GM12878 (cell line): ENCODE measurements around the gene ARAP1. TPM values are rescaled to one million over a fixed set of nuclear protein-coding genes. Genes with fewer than 3 reads are reported as not detected.

Source experiments
- ATAC-seq: fragments of 200-7000 bp; cut with Tn5 transposase; 3 replicates; pipeline ENCODE4 v1.9.1; 2020; ENCODE audit warnings: mild to moderate bottlenecking, moderate library complexity
- BruUV-seq: library from RNA; stranded (reverse); fragments of 400-500 nt; replicated peaks from 2 replicates; lab custom pipeline; 2021; lab: Mats Ljungman, UMichigan
- CTCF ChIA-PET: fragments of 300-600 bp; sonication (Branson Sonifier 250); formaldehyde crosslinking; extraction: SDS; loops from one replicate; lab custom pipeline; 2021; ENCODE audit warnings: inconsistent platforms; lab: Yijun Ruan, JAX
- POLR2A ChIA-PET: fragments of 350-600 bp; formaldehyde crosslinking; extraction: SDS; loops from one replicate; lab custom pipeline; 2021; ENCODE audit warnings: inconsistent platforms; lab: Charles Lee
- RAD21 ChIA-PET: fragments of 300-600 bp; sonication (Branson Sonifier 250); formaldehyde crosslinking; loops from one replicate; lab custom pipeline; 2023; ENCODE audit warnings: antibody characterized with exemption; ENCODE audit not compliant: unreplicated experiment; lab: Charles Lee
- SMC1A ChIA-PET: fragments of 300-600 bp; sonication (Branson Sonifier 250); formaldehyde crosslinking; loops from one replicate; lab custom pipeline; 2023; ENCODE audit not compliant: unreplicated experiment, uncharacterized antibody; lab: Charles Lee
- DNase-seq: peaks from one replicate; pipeline ENCODE4 v3.0.0-alpha.2; 2011; ENCODE audit warnings: low read depth, low spot score
- FAIRE-seq: peaks from 3 replicates; lab custom pipeline; 2011; peaks lifted over from hg19 to GRCh38; lab: Jason Lieb, UNC
- H2AFZ ChIP-seq: 2 replicates; pipeline ENCODE4 v1.6.0; 2011; ENCODE audit warnings: low read depth, low read length, control low read depth; ENCODE audit not compliant: control insufficient read depth
- H3K27ac ChIP-seq: 2 replicates; pipeline ENCODE4 v1.5.1; 2011; ENCODE audit warnings: control low read depth; ENCODE audit not compliant: control insufficient read depth, insufficient read depth
- H3K27me3 ChIP-seq, 2 experiments: replicated peaks in 1 of 2; 2 replicates each; pipeline versions ENCODE4 v1.6.0 to v1.6.1; 2011; ENCODE audit warnings: low read length in 1 of 2; ENCODE audit not compliant: control insufficient read depth in 2 of 2, insufficient read depth in 2 of 2
- H3K36me3 ChIP-seq, 2 experiments: 2 replicates each; pipeline ENCODE4 v1.5.1; 2011; ENCODE audit warnings: low read length in 1 of 2; ENCODE audit not compliant: control insufficient read depth in 2 of 2, insufficient read depth in 2 of 2
- H3K4me1 ChIP-seq: 2 replicates; pipeline ENCODE4 v1.6.1; 2011; ENCODE audit warnings: mild to moderate bottlenecking, low read length, moderate library complexity, mixed read lengths; ENCODE audit not compliant: control insufficient read depth, insufficient read depth
- H3K4me2 ChIP-seq: 2 replicates; pipeline ENCODE4 v1.6.0; 2011; ENCODE audit warnings: control low read depth; ENCODE audit not compliant: control insufficient read depth, insufficient read depth
- H3K4me3 ChIP-seq: fragments of 200-600 bp; sonication (generic); 2 replicates; pipeline ENCODE4 v1.5.1; 2016
- H3K79me2 ChIP-seq: 2 replicates; pipeline ENCODE4 v1.6.0; 2011; ENCODE audit warnings: low read length; ENCODE audit not compliant: control insufficient read depth, insufficient read depth
- H3K9ac ChIP-seq: 2 replicates; pipeline ENCODE4 v1.8.0; 2011; ENCODE audit warnings: low read length, control low read depth, mixed read lengths; ENCODE audit not compliant: control insufficient read depth, insufficient read depth
- H3K9me3 ChIP-seq: replicated peaks from 3 replicates; pipeline ENCODE4 v1.5.1; 2011; ENCODE audit warnings: mild to moderate bottlenecking, low read length; ENCODE audit not compliant: control insufficient read depth, insufficient read depth
- H4K20me1 ChIP-seq: 2 replicates; pipeline ENCODE4 v1.6.0; 2011; ENCODE audit not compliant: control insufficient read depth, insufficient read depth
- BHLHE40 ChIP-seq, 2 experiments: fragments of 450-650 bp in 1 of 2; IDR thresholded peaks; 2 replicates each; pipeline ENCODE4 v1.6.1; 2011 to 2017; ENCODE audit warnings: low read depth in 2 of 2, borderline replicate concordance in 1 of 2, improper control_type of control experiment in 1 of 2, low read length in 1 of 2, mild to moderate bottlenecking in 1 of 2
- CEBPB ChIP-seq, 2 experiments: fragments of 150-350 bp in 1 of 2; IDR thresholded peaks; 2 replicates each; pipeline ENCODE4 v1.6.1; 2012 to 2014; ENCODE audit warnings: low read depth in 2 of 2, low read length in 2 of 2, borderline replicate concordance in 1 of 2, inconsistent platforms in 1 of 2
- FOS ChIP-seq: IDR thresholded peaks from 3 replicates; pipeline ENCODE4 v1.6.1; 2011; ENCODE audit warnings: borderline replicate concordance; ENCODE audit not compliant: insufficient read length; ENCODE audit errors: extremely low read depth
- HDAC6 ChIP-seq: fragments of 200-600 bp; sonication (generic); IDR thresholded peaks from one replicate; pipeline ENCODE4 v1.8.0; 2017; ENCODE audit warnings: antibody characterized with exemption; ENCODE audit not compliant: unreplicated experiment
- JUNB ChIP-seq: IDR thresholded peaks from 2 replicates; pipeline ENCODE4 v1.6.1; 2016; ENCODE audit warnings: antibody characterized with exemption, mild to moderate bottlenecking
- MYB ChIP-seq: fragments of 150-350 bp; IDR thresholded peaks from 2 replicates; pipeline ENCODE4 v1.6.1; 2014; ENCODE audit warnings: mild to moderate bottlenecking, low read depth, low read length, borderline replicate concordance
- RBBP5 ChIP-seq: fragments of 200-600 bp; sonication (generic); conservative IDR thresholded peaks from 2 replicates; pipeline ENCODE4 v1.6.1; 2016
- SREBF2 ChIP-seq: IDR thresholded peaks from 2 replicates; pipeline ENCODE4 v1.6.1; 2012; ENCODE audit warnings: mild to moderate bottlenecking, low read length
- WGBS: methylation state at CpG from one replicate; pipeline ENCODE4 v1.1.6; 2016; ENCODE audit warnings: low lambda C conversion rate; ENCODE audit not compliant: insufficient replicate concordance, insufficient coverage; ENCODE audit errors: missing lambda C conversion rate; 5-methylcytosine and 5-hydroxymethylcytosine counted together
- in situ Hi-C: fragments of 300-500 bp; cut with MboI; formaldehyde crosslinking; loops from 9 replicates; pipeline ENCODE4 v1.14.3; 2018; ENCODE audit warnings: mixed read lengths
- intact Hi-C: fragments of 100-400 bp; cut with micrococcal nuclease; formaldehyde crosslinking; loops from one replicate; pipeline ENCODE4 v1.14.2; 2022; ENCODE audit not compliant: unreplicated experiment
- polyA plus RNA-seq, 11 experiments: library from polyadenylated mRNA; depleted of rRNA in 4 of 11; unstranded in 6 of 11; stranded (reverse) in 5 of 11; fragments of >200 nt; fragmentation: Nextera tagmentation in 4 of 11; fragmentation: Illumina TruSeq in 1 of 11; extraction: Ambion mirVana in 4 of 11; extraction: Trizol in 1 of 11; gene quantifications; 1 replicate in 1 of 11; 2 replicates in 10 of 11; pipeline versions ENCODE4 v1.2.1 to v1.2.3, GENCODE V29; 2011 to 2016; ENCODE audit warnings: inconsistent platforms in 2 of 11, missing spikeins in 2 of 11, low read depth in 1 of 11
- total RNA-seq, 4 experiments: library from RNA; depleted of rRNA in 3 of 4; stranded (reverse); fragments of >200 nt in 3 of 4; fragmentation: Illumina TruSeq in 1 of 4; extraction: Trizol in 1 of 4; gene quantifications; 2 replicates each; pipeline versions ENCODE4 v1.2.1 to v1.2.3, GENCODE V29; 2013 to 2021
- TF ChIP-seq, protein P1 (sequence below): IDR thresholded peaks from 2 replicates; pipeline ENCODE4 v1.6.1; 2011; ENCODE audit warnings: low read depth, low read length, improper control_type of control experiment, borderline replicate concordance
- TF ChIP-seq, protein P2 (sequence below): fragments of 450-650 bp; IDR thresholded peaks from 2 replicates; pipeline ENCODE4 v1.6.1; 2018; ENCODE audit warnings: borderline replicate concordance, mild to moderate bottlenecking; ENCODE audit not compliant: partially characterized antibody
- TF ChIP-seq, protein P3 (sequence below): fragments of 450-650 bp; IDR thresholded peaks from 2 replicates; pipeline ENCODE4 v1.6.1; 2017; ENCODE audit warnings: antibody characterized with exemption, mild to moderate bottlenecking, moderate library complexity
- TF ChIP-seq, protein P4 (sequence below): IDR thresholded peaks from 2 replicates; pipeline ENCODE4 v1.6.1; 2012; ENCODE audit warnings: low read depth, low read length, improper control_type of control experiment

The ARAP1 gene
- total and polyA plus RNA-seq, 10 of the 15 experiments (the other 5 are each of a cell fraction or from before 2014, with no cell fraction given): 0.55 to 102 (median 51.0) TPM

DNA sequence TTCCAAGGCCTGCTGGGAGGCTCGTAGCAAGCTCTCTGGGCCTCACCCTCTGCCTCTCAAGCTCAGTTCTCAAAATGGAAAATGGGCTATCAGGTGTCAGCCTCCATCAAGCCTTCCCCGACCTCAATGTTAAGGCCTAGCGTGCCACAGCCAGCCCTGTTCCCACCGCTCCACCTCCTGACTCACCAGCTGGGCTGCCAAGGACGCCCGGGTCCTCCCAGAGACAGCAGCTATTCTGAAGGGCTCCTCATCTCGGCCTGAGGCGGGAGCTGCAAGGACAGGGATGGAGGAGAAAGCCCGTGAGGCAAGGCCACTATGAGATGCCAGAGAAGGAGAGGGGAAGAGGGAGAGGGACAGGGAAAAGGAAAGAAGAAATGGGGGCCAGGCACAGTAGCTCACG, 19.9 kb downstream of the ARAP1 start:
- no peak for ATAC-seq
- SMC1A ChIA-PET: interaction anchor here (1.3 to 12.0 kb wide), 4 partner anchors 7 to 413 kb away, joined by 4 to 185 read pairs (median 23); partner anchors contain the start of gene STARD10
- H3K27me3 ChIP-seq: no peaks in the 10 kb centered on the region
- peaks cover 2 to 15% of the 10 kb centered on the region in 2 experiments; a peak in 3 of 4 replicates for H3K36me3 ChIP-seq
- no peak for TF ChIP-seq JUNB
- TF ChIP-seq HDAC6: no peak
- no peak for TF ChIP-seq MYB
- TF ChIP-seq SREBF2: no peak
- TF ChIP-seq, protein P1, sequence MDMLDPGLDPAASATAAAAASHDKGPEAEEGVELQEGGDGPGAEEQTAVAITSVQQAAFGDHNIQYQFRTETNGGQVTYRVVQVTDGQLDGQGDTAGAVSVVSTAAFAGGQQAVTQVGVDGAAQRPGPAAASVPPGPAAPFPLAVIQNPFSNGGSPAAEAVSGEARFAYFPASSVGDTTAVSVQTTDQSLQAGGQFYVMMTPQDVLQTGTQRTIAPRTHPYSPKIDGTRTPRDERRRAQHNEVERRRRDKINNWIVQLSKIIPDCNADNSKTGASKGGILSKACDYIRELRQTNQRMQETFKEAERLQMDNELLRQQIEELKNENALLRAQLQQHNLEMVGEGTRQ: no peak
- TF ChIP-seq RBBP5: no peak
- TF ChIP-seq, protein P2, sequence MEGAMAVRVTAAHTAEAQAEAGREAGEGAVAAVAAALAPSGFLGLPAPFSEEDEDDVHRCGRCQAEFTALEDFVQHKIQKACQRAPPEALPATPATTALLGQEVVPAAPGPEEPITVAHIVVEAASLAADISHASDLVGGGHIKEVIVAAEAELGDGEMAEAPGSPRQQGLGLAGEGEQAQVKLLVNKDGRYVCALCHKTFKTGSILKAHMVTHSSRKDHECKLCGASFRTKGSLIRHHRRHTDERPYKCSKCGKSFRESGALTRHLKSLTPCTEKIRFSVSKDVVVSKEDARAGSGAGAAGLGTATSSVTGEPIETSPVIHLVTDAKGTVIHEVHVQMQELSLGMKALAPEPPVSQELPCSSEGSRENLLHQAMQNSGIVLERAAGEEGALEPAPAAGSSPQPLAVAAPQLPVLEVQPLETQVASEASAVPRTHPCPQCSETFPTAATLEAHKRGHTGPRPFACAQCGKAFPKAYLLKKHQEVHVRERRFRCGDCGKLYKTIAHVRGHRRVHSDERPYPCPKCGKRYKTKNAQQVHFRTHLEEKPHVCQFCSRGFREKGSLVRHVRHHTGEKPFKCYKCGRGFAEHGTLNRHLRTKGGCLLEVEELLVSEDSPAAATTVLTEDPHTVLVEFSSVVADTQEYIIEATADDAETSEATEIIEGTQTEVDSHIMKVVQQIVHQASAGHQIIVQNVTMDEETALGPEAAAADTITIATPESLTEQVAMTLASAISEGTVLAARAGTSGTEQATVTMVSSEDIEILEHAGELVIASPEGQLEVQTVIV: no peak
- TF ChIP-seq, protein P3, sequence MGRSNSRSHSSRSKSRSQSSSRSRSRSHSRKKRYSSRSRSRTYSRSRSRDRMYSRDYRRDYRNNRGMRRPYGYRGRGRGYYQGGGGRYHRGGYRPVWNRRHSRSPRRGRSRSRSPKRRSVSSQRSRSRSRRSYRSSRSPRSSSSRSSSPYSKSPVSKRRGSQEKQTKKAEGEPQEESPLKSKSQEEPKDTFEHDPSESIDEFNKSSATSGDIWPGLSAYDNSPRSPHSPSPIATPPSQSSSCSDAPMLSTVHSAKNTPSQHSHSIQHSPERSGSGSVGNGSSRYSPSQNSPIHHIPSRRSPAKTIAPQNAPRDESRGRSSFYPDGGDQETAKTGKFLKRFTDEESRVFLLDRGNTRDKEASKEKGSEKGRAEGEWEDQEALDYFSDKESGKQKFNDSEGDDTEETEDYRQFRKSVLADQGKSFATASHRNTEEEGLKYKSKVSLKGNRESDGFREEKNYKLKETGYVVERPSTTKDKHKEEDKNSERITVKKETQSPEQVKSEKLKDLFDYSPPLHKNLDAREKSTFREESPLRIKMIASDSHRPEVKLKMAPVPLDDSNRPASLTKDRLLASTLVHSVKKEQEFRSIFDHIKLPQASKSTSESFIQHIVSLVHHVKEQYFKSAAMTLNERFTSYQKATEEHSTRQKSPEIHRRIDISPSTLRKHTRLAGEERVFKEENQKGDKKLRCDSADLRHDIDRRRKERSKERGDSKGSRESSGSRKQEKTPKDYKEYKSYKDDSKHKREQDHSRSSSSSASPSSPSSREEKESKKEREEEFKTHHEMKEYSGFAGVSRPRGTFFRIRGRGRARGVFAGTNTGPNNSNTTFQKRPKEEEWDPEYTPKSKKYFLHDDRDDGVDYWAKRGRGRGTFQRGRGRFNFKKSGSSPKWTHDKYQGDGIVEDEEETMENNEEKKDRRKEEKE: no peak
- no peak for TF ChIP-seq FOS
- TF ChIP-seq, protein P4, sequence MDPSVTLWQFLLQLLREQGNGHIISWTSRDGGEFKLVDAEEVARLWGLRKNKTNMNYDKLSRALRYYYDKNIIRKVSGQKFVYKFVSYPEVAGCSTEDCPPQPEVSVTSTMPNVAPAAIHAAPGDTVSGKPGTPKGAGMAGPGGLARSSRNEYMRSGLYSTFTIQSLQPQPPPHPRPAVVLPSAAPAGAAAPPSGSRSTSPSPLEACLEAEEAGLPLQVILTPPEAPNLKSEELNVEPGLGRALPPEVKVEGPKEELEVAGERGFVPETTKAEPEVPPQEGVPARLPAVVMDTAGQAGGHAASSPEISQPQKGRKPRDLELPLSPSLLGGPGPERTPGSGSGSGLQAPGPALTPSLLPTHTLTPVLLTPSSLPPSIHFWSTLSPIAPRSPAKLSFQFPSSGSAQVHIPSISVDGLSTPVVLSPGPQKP: no peak
- no peak for TF ChIP-seq BHLHE40 (IDR thresholded peaks at IDR 0.05; ENCODE audit: borderline replicate concordance in 1 of 2, low read depth in 2 of 2, low read length in 1 of 2)
- TF ChIP-seq CEBPB (IDR thresholded peaks at IDR 0.05; ENCODE audit: borderline replicate concordance in 1 of 2, low read depth in 2 of 2, low read length in 2 of 2): no peak
- TF ChIP-seq, all 136 proteins: peak for 0
- H3K4me1 ChIP-seq: peaks cover 12% of the 10 kb centered on the region
- no TSS peak for BruUV-seq
- H3K9ac ChIP-seq: no peak overlapping the region
- no peak overlapping the region for H3K4me3 ChIP-seq
- H3K79me2 ChIP-seq: peaks cover 34% of the 10 kb centered on the region
- no peak overlapping the region for H3K27ac ChIP-seq
- ChIA-PET CTCF (interaction anchor here (1.1 to 18.4 kb wide), 4 partner anchors 18 to 410 kb away, joined by 3 to 469 read pairs (median 78); partner anchors contain the start of genes ATG16L2 and STARD10), RAD21 (interaction anchor here (1.0 to 13.9 kb wide), 2 partner anchors 58 to 66 kb away, joined by 3 to 256 read pairs; partner anchors contain the start of gene STARD10), POLR2A (no interaction called here)
- in situ Hi-C loops: no loop called here
- DNase-seq (no peak), FAIRE-seq (no peak)
- H3K9me3 ChIP-seq: peaks cover 3% of the 10 kb centered on the region; the same call in 1 of the 3 replicates
- WGBS: 98% methylated on average over 10 of the region's 10 CpGs
- no peak overlapping the region for H2AFZ ChIP-seq
- H3K4me2 ChIP-seq: no peak overlapping the region
- H4K20me1 ChIP-seq: no peaks in the 10 kb centered on the region
- intact Hi-C loops: no loop called here
